Adrenal gland (tissue), 12 donors: ENCODE results near the gene RYR2. TPM values are rescaled to one million over a fixed set of nuclear protein-coding genes. Genes with fewer than 3 reads are reported as not detected.

Source experiments
- DNase-seq, 7 donors: peaks; one replicate each; pipeline ENCODE4 v3.0.0-alpha.2; 2019 to 2020
- H3K27ac ChIP-seq, 5 donors: fragments of 200-600 bp; sonication (generic) in 4 of 5; 1 replicate in 3 of 5; 2 replicates in 2 of 5; pipeline versions ENCODE4 v1.5.1 to v1.8.0; 2016 to 2020; ENCODE audit warnings: mild to moderate bottlenecking in 1 of 5
- H3K27me3 ChIP-seq: fragments of 200-600 bp; 2 replicates; pipeline ENCODE4 v1.8.0; 2021
- H3K36me3 ChIP-seq, 2 donors: fragments of 200-600 bp; replicated peaks in 1 of 2; 1 replicate in 1 of 2; 2 replicates in 1 of 2; pipeline versions ENCODE4 v1.5.1 to v1.8.0; 2018 to 2022
- H3K4me1 ChIP-seq, 2 donors: fragments of 200-600 bp; replicated peaks in 1 of 2; 1 replicate in 1 of 2; 2 replicates in 1 of 2; pipeline versions ENCODE4 v1.5.1 to v1.8.0; 2018 to 2021
- H3K4me3 ChIP-seq, 4 donors: fragments of 200-600 bp; sonication (generic) in 3 of 4; one replicate each; pipeline ENCODE4 v1.5.1; 2016 to 2018
- H3K9me3 ChIP-seq, 3 donors: fragments of 200-600 bp; sonication (generic) in 1 of 3; replicated peaks in 1 of 3; 1 replicate in 2 of 3; 2 replicates in 1 of 3; pipeline versions ENCODE4 v1.5.1 to v1.8.0; 2016 to 2021
- CTCF ChIP-seq, 6 experiments: fragments of 450-650 bp in 4 of 6; fragments of 200-600 bp in 2 of 6; sonication (generic) in 1 of 6; IDR thresholded peaks; 1 replicate in 5 of 6; 2 replicates in 1 of 6; pipeline versions ENCODE4 v1.5.1 to v1.8.0; 2016 to 2021; ENCODE audit warnings: antibody characterized with exemption in 6 of 6, mild to moderate bottlenecking in 2 of 6, moderate library complexity in 1 of 6
- POLR2A ChIP-seq, 2 donors: fragments of 450-650 bp; IDR thresholded peaks; one replicate each; pipeline ENCODE4 v1.6.1; 2017; ENCODE audit warnings: antibody characterized with exemption in 2 of 2, mild to moderate bottlenecking in 2 of 2, moderate library complexity in 1 of 2
- WGBS, 4 donors: extraction: QIAGEN DNeasy Blood & Tissue Kit in 2 of 4; methylation state at CpG; one replicate each; pipeline versions ENCODE4 v1.1.5 to v1.1.7; 2013 to 2017; 5-methylcytosine and 5-hydroxymethylcytosine counted together
- intact Hi-C, 2 donors: fragments of 100-400 bp; cut with DNase I; formaldehyde crosslinking; loops; one replicate each; pipeline versions ENCODE4 v1.14.1 to v1.15.0; 2022 to 2023
- polyA plus RNA-seq, 3 donors: library from polyadenylated mRNA; stranded (reverse); fragments of 200-250 nt in 2 of 3; fragments of 350-450 nt in 1 of 3; fragmentation: Illumina TruSeq in 1 of 3; extraction: RNeasy Lipid Tissue Mini Kit (QIAGEN cat#74804) in 1 of 3; gene quantifications; one replicate each; pipeline ENCODE4 v1.2.3, GENCODE V29; 2013 to 2014
- total RNA-seq, 9 donors: library from RNA; depleted of rRNA in 4 of 9; stranded (reverse); fragments of >200 nt in 4 of 9; fragments of 120-200 nt in 1 of 9; fragmentation: NEBNext Ultra II Directional in 1 of 9; extraction: Animal tissue kit (Norgen Biotek cat#: 25700) in 1 of 9; gene quantifications; one replicate each; pipeline versions ENCODE4 v1.1.0 to v1.2.4, GENCODE V29; 2013 to 2023
- donor health status: healthy with polysubstance abuse.
- donor health status: Bipolar disorder and iron deficiency.
- donor health status: DM: yes; HTN: yes; CAD: no.
- donor health status: DM: no; HTN: no; CAD: no.
- donor health status: DM: no; HTN: no; CAD: no.
- donor health status: DM: yes; HTN: yes; CAD: no.

Gene RYR2
- total and polyA plus RNA-seq, 12 donors = 0.07 to 6.3 (median 0.18) TPM; not detected in 1

GRCh38 chr1:237384213-237384612 is 342.2 kb downstream of the RYR2 start:
- TF ChIP-seq POLR2A (IDR thresholded peaks at IDR 0.05) = no peak
- TF ChIP-seq CTCF (IDR thresholded peaks at IDR 0.05) = no peak
- H3K9me3 ChIP-seq = no peaks in the 10 kb centered on the region
- no peaks in the 10 kb centered on the region for H3K27me3 ChIP-seq
- H3K36me3 ChIP-seq = no peaks in the 10 kb centered on the region
- no peaks in the 10 kb centered on the region for H3K4me1 ChIP-seq
- 35 to 58% (median 50%) methylated on average over 6 of the region's 6 CpGs for WGBS, 4 donors
- DNase-seq = no peak
- intact Hi-C loops = no loop called here
- H3K4me3 ChIP-seq = no peak overlapping the region
- H3K27ac ChIP-seq = no peak overlapping the region

DNA sequence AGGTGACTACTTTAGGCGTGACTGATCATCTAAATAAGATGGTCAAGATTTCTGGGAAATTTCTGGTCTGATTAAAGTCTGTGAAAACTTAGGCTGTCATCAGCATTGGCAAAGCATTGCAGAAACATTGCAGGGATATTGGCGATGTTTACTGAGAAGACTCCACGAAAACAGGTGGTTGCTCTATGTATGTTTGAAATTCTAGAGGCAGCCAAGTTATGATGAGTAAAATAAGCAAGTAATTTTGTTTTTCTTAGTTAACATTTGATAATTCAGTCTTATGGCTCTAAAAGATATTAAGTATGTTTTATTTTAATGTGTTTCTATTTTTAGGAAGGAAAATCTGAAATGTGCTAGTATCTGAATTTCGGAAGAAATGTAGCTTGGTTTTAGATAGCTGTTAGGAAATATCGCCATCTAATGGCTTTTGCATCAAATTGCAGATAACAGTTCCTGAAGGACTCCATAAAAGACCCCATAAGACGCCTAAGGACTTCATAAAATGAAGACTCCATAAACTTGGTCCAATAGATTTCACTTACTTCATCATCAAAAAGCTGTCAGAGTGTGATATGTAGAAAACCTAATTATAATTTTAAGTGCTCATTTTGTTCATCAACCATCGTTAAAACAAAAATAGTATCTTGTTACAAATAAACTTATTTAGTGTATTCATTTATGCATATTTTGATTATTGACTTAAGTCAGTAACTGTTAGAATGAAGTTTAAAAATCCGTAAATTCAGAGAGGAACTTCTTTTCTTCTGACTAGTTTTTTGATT is 344.6 kb downstream of the RYR2 start:
- Histone ChIP-seq H3K36me3 (no peaks in the 10 kb centered on the region), H3K9me3 (no peaks in the 10 kb centered on the region), H3K4me1 (no peaks in the 10 kb centered on the region), H3K27ac (no peak overlapping the region), H3K4me3 (no peak overlapping the region), H3K27me3 (no peaks in the 10 kb centered on the region)
- no peak for DNase-seq
- 51 to 56% (median 54%) methylated on average over 8 of the region's 8 CpGs for WGBS, 4 donors
- intact Hi-C loops = loop anchor here in 1 of 2 donors (5.0 kb wide), 2 partner anchors 629 to 779 kb away; no protein-coding TSS in a partner anchor
- peak; percentile 29 to 66 (median 48) for TF ChIP-seq CTCF (IDR thresholded peaks at IDR 0.05)
- no peak for TF ChIP-seq POLR2A (IDR thresholded peaks at IDR 0.05)

- DNase-seq = no peak
- Histone ChIP-seq H3K4me3 (no peak overlapping the region), H3K27ac (no peak overlapping the region), H3K9me3 (no peaks in the 10 kb centered on the region), H3K27me3 (no peaks in the 10 kb centered on the region), H3K4me1 (no peaks in the 10 kb centered on the region), H3K36me3 (no peaks in the 10 kb centered on the region)
- WGBS, 4 donors = 75 to 88% (median 84%) methylated on average over 5 of the region's 5 CpGs
- TF ChIP-seq CTCF (IDR thresholded peaks at IDR 0.05) = no peak
- no peak for TF ChIP-seq POLR2A (IDR thresholded peaks at IDR 0.05)
- intact Hi-C loops = loop anchor here in 1 of 2 donors (5.0 kb wide), 2 partner anchors 630 to 780 kb away; no protein-coding TSS in a partner anchor
Measured at GRCh38 chr1:237387144-237387505, 345.1 kb downstream of the RYR2 start.

- H3K27me3 ChIP-seq = no peaks in the 10 kb centered on the region
- no peak for TF ChIP-seq POLR2A (IDR thresholded peaks at IDR 0.05)
- TF ChIP-seq CTCF (IDR thresholded peaks at IDR 0.05) = no peak
Measured at GRCh38 chr1:237390823-237391222, 348.8 kb downstream of the RYR2 start.

More at GRCh38 chr1:237390823-237391222, 348.8 kb downstream of the RYR2 start:
- no peaks in the 10 kb centered on the region for H3K4me1 ChIP-seq
- no peak overlapping the region for H3K27ac ChIP-seq
- DNase-seq = no peak
- no peak overlapping the region for H3K4me3 ChIP-seq
- intact Hi-C loops = no loop called here
- H3K9me3 ChIP-seq = no peaks in the 10 kb centered on the region
- 15 to 43% (median 28%) methylated on average over 3 of the region's 3 CpGs for WGBS, 4 donors
- H3K36me3 ChIP-seq = no peaks in the 10 kb centered on the region
